GM19468 (cell line): ENCODE measurements around the gene KRTAP5-8.
"Not testable (repeated sequence)": the region's sequence is repeated elsewhere in the genome, so short reads cannot be mapped to it uniquely, and the experiment has no call there.

Source experiments
- ATAC-seq: cut with Tn5 transposase; IDR thresholded peaks from one replicate; pipeline ENCODE4 v1.9.1; 2021; ENCODE audit warnings: mild to moderate bottlenecking, moderate library complexity, moderate number of reproducible peaks; ENCODE audit not compliant: unreplicated experiment; ENCODE audit errors: extremely low read depth

KRTAP5-8 gene

DNA sequence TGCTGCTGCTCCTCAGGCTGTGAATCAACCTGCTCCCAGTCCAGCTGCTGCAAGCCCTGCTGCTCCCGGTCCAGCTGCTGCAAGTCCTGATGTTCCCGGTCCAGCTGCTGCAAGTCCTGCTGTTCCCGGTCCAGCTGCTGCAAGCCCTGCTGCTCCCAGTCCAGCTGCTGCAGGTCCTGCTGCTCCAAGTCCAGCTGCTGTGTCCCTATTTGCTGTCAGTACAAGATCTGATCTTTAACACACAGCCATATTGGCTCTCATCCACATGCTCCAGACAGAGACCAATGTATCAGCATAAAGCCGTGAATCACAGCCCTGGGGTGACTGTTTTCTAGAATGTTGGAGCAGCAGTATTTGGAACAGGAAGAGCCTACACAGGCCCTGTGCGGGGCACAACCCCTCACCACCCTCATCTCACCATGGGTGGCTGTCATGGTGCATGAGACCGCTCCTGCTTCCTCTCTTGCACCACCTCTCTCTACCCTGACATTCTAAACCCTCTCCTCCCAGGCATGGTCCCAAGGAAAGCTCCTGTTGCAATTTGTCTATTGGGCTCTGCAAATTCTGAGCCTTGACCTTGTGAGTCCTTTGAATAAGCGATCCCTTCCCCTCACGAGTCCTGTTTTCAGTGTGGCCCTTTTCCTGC, 31.0 kb downstream of the KRTAP5-8 start:
- no peak for ATAC-seq

DNA sequence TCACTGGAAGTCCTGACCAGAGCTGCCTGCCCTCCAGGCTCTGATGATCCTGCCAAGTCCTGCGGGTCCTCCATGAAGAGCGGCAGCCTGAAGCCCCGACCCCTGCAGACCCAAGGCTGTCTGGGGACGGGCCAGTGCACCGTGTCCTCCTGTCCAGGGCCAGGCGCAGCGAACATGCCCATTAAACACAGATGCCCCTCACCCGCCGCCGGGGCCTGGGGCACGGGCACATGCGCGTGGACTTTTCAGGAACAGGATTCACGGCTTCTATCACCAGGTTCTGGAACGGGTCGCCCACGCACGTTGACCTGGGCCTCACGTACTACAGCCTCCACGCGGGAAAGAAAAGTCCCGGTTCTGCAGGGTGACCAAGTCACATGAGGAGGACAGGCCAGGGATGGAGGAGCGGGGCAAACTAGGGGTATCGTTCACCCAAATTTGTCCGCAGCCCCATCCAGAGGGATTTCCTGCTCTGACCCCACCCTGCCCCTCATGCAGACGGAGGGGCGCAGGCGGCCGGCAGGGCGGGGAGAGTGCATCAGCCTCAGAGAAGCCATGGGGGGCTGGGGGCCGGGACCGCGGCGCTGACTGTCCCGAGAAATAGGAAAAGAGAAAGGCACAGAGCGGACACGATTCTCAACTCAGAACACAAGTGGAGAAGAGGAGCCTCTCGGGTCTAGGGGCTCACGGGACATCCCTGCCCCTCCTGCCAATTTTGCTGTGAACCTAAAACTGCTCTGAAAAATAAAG, 33.5 kb downstream of the KRTAP5-8 start:
- ATAC-seq: not testable (repeated sequence)

DNA sequence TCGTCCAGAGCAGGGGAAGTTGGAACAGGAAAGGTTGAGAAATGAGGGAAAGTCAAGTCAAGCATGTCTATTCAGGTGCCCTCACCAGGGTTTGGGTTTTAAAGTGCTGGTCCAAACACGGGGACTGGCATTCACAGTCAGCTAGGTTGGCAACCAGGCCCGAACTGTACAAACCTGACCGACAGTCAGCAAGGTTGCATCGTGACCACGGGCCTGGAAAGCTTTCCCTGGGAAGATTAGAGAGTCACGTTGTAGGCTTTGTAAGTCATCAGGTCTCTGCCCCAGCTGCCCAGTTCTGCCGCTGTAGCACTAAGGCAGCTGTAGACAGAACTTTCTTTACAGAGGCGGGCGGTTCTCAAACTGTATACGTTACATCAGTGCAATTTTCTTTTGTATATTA, 35.0 kb downstream of the KRTAP5-8 start:
- no peak for ATAC-seq

DNA sequence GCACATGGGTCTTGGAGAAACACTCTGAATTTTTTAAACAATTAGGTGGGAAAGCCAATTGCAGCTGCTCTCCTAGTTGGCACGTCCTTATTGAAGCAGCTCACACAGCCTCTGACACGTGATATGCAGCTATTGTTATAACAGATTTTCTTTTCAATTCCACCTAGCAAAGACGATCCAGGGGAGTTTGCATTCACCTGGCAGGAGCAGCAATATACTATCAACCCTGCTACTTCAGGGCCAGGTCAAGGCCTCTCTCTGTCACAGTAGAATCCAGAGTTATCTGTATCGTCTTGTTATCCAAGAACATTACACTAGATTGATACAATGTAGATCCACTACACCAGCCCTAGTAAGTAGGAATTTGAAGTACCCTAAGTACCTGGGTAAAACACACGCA, 36.6 kb downstream of the KRTAP5-8 start:
- no peak for ATAC-seq

DNA sequence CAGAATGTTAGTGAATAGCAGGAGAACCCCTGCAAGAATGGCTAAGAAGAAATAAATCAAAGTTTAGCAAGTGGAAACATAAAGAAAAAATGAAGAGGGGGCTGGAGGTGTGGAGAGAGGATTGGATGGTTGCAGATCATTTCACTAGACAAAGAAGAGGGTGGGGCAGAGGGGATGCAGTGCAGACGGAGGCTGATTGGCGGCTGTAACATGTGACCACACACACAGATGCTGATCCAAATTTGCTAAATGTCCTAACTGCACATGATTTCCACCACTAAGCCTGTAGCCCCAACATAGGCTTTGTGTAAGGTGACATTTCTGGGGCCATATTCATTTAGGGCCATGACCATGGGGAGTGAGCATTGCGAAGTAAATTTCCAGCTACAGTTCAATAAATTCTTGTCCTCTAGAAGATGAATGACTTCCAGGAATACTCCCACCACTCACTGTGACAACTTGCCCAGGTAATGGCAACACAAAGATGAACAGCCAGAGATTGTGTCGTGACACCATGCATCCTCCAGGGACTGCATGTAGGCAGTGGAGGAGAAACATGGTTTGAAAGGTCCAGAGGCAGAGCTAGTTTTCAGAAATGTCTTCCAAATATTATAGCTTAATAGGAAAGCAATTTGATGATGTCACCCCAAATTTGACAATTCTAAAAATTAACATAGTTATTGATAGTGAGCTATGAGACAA, 38.0 kb downstream of the KRTAP5-8 start:
- no peak for ATAC-seq

DNA sequence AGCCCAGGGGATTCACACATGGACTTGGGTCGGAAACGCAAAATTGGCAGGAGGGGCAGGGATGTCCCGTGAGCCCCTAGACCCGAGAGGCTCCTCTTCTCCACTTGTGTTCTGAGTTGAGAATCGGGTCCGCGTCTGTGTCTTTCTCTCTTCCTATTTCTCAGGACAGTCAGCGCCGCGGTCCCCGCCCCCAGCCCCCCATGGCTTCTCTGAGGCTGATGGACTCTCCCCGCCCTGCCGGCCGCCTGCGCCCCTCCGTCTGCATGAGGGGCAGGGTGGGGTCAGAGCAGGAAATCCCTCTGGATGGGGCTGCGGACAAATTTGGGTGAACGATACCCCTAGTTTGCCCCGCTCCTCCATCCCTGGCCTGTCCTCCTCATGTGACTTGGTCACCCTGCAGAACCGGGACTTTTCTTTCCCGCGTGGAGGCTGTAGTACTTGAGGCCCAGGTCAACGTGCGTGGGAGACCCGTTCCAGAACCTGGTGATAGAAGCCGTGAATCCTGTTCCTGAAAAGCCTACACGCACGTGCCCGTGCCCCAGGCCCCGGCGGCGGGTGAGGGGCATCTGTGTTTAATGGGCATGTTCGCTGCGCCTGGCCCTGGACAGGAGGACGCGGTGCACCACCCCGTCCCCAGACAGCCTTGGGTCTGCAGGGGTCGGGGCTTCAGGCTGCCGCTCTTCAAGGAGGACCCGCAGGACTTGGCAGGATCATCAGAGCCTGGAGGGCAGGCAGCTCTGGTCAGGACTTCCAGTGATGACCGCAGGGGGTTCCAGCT, 39.1 kb downstream of the KRTAP5-8 start:
- not testable (repeated sequence) for ATAC-seq

DNA sequence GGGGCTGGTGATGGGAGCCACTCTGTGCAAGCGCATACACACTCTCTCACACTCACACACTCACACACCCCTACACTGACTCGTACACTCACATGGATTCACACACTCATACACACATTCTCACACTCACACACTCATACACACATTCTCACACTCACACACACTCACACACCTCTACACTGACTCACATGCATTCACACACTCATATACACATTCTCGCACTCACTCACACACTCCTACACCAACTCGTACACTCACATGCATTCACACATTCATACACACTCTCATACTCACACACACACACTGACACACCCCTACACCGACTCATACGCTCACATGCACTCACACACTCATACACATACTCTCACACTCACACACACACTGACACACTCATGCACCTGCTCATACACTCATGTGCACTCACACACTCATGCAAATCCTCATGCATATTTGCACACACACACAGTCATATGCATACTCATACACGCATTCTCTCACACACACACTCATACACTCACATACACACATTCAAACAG, 39.7 kb downstream of the KRTAP5-8 start:
- no peak for ATAC-seq

DNA sequence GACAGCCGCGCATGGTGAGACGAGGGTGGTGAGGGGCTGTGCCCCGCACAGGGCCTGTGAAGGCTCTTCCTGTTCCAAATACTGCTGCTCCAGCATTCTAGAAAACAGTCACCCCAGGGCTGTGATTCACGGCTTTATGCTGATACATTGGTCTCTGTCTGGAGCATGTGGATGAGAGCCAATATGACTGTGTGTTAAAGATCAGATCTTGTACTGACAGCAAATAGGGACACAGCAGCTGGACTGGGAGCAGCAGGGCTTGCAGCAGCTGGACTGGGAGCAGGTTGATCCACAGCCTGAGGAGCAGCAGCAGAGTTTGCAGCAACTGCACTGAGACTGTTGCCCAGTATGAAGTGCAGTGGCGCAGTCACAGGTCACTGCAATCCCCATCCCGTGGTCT, 41.7 kb downstream of the KRTAP5-8 start:
- ATAC-seq: not testable (repeated sequence)

DNA sequence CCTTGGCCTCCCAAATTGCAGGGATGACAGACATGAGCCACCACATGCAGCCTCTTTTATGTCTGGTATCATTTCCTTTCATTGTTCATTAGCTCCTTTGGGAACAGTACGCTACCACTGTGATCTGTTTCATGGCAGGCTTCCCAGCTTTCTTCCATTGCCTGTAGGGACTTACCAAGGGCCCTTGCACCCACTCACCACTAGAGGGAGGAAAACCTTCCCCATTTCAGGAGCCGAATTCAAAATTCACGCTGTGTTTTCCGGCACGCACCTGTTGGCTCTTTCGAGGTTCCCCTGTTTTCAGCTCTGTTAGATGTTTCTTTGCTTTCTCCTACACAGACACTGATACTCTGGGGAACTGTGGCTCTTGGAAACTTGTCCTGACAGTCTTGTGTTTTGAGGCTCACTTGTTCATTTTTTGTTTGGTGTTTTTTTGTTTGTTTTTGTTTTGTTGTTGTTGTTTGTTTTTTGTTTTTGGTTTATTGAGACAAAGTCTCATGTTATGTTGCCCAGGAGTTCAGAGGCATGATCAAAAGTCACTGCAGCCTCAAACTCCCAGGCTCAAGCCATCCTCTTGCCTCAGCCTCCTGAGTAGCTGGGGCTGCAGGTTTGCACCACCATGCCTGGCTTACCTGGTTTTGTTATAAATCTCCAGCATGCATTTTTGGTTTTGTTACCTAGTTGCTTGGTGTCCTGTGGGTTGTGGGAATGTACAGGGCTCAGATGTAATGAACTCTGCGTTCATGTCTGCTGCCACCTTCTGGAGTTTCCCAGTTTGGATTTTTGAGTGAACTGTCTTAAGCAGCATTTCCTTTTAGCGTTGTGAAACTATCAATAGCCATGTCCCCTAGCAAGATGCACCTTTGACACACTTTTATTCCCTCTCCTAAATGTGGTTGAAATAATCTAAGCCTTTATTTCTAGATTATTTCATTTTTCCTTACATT, 42.5 kb downstream of the KRTAP5-8 start:
- ATAC-seq: no peak

DNA sequence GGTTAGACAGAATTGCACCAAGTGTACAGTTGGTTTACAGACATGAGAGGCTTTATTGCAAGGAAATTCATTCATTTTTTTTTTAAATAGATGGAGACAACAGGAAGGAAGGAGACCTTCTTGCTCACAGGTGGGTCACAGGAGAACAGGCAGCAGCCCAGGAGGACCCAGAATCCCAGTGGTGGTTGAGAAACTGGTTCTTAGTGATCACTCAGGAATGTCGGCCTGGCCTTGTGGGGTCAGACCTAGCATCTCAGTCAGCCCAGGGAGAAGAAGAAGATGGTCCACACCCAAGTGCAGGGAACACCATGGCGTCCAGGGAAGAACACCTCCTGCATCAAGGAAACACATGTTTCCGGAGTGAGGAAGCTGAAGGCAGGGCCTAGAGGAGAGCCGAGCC, 44.0 kb downstream of the KRTAP5-8 start:
- ATAC-seq: no peak

DNA sequence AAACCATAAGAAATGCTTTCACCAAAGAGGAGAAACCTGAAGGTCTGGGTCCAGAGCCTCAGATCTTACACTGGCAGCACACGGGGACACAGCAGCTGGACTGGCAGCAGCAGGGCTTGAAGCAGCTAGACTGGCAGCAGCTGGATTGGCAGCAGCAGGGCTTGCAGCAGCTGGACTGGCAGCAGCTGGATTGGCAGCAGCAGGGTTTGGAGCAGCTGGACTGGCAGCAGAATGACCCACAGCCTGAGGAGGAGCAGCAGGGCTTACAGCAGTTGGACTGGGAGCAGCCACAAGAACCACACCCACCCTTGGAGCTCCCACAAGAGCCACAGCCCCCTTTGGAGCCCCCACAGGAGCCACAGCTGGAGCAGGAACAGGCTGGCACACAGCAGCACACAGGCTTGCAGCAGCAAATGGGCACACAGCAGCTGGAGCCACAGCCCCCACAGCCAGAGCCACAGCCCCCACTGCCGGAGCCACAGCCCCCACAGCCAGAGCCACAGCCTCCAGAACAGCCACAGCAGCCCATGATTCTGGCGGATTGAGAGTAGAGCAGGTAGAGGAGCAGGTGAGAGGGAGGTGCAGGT, 44.6 kb downstream of the KRTAP5-8 start, which contains the start of gene KRTAP5-11:
Gene KRTAP5-11 (minus strand): TSS at position 567 of the 587 bp plus-strand sequence. CDS start 38 bp downstream, at position 529.
- no peak for ATAC-seq

DNA sequence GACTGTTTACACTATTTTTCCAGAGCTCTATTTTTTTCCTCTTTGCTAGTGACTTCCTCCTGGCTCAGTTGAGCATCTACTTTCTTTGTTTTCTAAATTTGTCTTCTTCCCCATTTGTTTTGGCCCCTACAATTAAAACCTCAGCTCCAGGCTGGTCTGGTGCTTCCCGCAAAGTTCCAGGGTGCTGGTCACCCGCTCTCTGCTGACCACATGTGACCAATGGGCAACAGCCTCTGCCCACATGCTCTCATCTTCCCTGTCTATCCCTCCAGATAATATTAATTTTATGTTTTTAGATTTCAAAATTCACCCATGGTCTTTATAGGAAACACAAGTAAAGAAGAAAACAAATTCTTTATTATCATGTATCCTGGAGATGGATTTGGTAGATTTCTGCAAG, 45.1 kb downstream of the KRTAP5-8 start:
- ATAC-seq: not testable (repeated sequence)

DNA sequence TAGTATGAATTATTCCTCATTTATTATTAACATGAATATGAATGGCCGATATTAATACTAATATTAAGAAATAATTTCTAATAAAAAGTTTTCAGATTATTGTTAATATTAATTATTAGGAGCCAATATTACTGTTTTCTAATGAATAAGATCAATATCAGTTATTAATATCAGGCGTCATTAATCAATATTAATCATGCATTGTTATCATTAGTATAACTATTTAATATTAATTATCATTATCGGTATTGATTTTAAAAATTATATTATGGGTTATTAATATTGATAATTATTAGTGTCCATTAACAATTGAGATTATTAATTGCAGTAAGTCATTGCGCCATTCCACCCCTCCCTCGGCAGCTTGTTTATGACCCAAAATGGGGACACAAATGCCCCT, 47.8 kb downstream of the KRTAP5-8 start:
- ATAC-seq: not testable (repeated sequence)

DNA sequence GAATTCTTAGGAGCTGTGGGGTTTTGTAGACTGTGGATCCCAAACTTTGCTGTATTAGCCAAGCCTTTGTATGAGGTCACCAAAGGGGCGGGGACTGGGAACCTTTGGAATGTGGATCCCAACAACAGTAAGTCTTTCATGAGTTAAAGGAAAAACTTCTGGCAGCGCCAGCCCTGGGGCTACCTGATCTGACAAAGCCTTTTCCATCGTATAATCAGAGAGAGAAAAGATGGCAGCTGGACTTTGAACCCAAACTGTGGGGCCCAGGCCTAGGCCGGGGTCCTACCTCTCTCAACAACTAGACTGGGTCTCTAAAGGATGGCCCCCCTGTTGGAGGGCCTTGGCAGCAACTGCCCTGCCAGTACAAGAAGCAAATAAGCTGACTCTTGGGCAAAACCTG, 50.5 kb downstream of the KRTAP5-8 start:
- ATAC-seq: not testable (repeated sequence)
